ENCODE measurements around the gene GPC5. TPM values are rescaled to one million over a fixed set of nuclear protein-coding genes. Genes with fewer than 3 reads are reported as not detected.

GPC5 gene
- total RNA-seq, 2 experiments from 2014 or later: 2.4 TPM; not detected in 1

- Histone ChIP-seq H3K9me2 (ENCODE audit: insufficient read depth, low read length) (no peaks in the 10 kb centered on the region), H3K79me2 (ENCODE audit: insufficient read depth, low read depth, low read length) (no peaks in the 10 kb centered on the region), H3K36me3 (ENCODE audit: insufficient read depth, low read length) (no peaks in the 10 kb centered on the region), H3K27ac (ENCODE audit: low read depth, low read length, poor library complexity, severe bottlenecking) (no peak overlapping the region), H3K4me2 (ENCODE audit: low read length) (no peak overlapping the region), H3K9me3 (ENCODE audit: low read length) (no peaks in the 10 kb centered on the region), H2AFZ (ENCODE audit: low read length) (no peak overlapping the region), H3K4me3 (ENCODE audit: low read depth, low read length, poor library complexity, severe bottlenecking) (no peak overlapping the region), H4K20me1 (ENCODE audit: insufficient read depth, low read length) (no peaks in the 10 kb centered on the region), H3K4me1 (ENCODE audit: insufficient read depth, low read length, poor library complexity, severe bottlenecking) (no peaks in the 10 kb centered on the region)
- TF ChIP-seq, protein P1, sequence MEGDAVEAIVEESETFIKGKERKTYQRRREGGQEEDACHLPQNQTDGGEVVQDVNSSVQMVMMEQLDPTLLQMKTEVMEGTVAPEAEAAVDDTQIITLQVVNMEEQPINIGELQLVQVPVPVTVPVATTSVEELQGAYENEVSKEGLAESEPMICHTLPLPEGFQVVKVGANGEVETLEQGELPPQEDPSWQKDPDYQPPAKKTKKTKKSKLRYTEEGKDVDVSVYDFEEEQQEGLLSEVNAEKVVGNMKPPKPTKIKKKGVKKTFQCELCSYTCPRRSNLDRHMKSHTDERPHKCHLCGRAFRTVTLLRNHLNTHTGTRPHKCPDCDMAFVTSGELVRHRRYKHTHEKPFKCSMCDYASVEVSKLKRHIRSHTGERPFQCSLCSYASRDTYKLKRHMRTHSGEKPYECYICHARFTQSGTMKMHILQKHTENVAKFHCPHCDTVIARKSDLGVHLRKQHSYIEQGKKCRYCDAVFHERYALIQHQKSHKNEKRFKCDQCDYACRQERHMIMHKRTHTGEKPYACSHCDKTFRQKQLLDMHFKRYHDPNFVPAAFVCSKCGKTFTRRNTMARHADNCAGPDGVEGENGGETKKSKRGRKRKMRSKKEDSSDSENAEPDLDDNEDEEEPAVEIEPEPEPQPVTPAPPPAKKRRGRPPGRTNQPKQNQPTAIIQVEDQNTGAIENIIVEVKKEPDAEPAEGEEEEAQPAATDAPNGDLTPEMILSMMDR (conservative IDR thresholded peaks at IDR 0.05; ENCODE audit: low read length): no peak
- no peak for TF ChIP-seq EZH2phosphoT487 (IDR thresholded peaks at IDR 0.05; ENCODE audit: borderline replicate concordance, low read depth, low read length)
- no TSS peak for BruUV-seq (replicated peaks)
- intact Hi-C loops (cut with micrococcal nuclease; ENCODE audit: unreplicated experiment): no loop called here
- ChIA-PET POLR2A (interaction anchor here (0.7 to 1.5 kb wide), 4 partner anchors 9 to 35 kb away, joined by 3 to 5 read pairs (median 4); no protein-coding TSS in a partner anchor), CTCF (ENCODE audit: unreplicated experiment) (interaction anchor here (0.5 kb wide), 1 partner anchor 364 kb away, joined by 3 read pairs; no protein-coding TSS in a partner anchor)
- DNase-seq (ENCODE audit: low spot score): no peak
These were observed 360.3 kb downstream of the GPC5 start for GRCh38 chr13:91758724-91759123.

GRCh38 chr13:91762957-91763356, 364.5 kb downstream of the GPC5 start:
- TF ChIP-seq, protein P1 (conservative IDR thresholded peaks at IDR 0.05; ENCODE audit: low read length): no peak
- TF ChIP-seq EZH2phosphoT487 (IDR thresholded peaks at IDR 0.05; ENCODE audit: borderline replicate concordance, low read depth, low read length): no peak
- no peaks in the 10 kb centered on the region for H3K9me3 ChIP-seq (ENCODE audit: low read length)
- BruUV-seq (replicated peaks): no TSS peak
- intact Hi-C loops (cut with micrococcal nuclease; ENCODE audit: unreplicated experiment): no loop called here
- H3K4me1 ChIP-seq (ENCODE audit: insufficient read depth, low read length, poor library complexity, severe bottlenecking): no peaks in the 10 kb centered on the region
- no peak overlapping the region for H2AFZ ChIP-seq (ENCODE audit: low read length)
- H3K27ac ChIP-seq (ENCODE audit: low read depth, low read length, poor library complexity, severe bottlenecking): no peak overlapping the region
- POLR2A ChIA-PET: interaction anchor here (0.6 to 1.5 kb wide), 3 partner anchors 16 to 136 kb away, joined by 3 to 9 read pairs (median 5); no protein-coding TSS in a partner anchor
- CTCF ChIA-PET (ENCODE audit: unreplicated experiment): no interaction called here
- H3K4me3 ChIP-seq (ENCODE audit: low read depth, low read length, poor library complexity, severe bottlenecking): no peak overlapping the region
- DNase-seq (ENCODE audit: low spot score): no peak
- no peaks in the 10 kb centered on the region for H3K79me2 ChIP-seq (ENCODE audit: insufficient read depth, low read depth, low read length)
- no peaks in the 10 kb centered on the region for H4K20me1 ChIP-seq (ENCODE audit: insufficient read depth, low read length)
- H3K9me2 ChIP-seq (ENCODE audit: insufficient read depth, low read length): no peaks in the 10 kb centered on the region
- H3K36me3 ChIP-seq (ENCODE audit: insufficient read depth, low read length): no peaks in the 10 kb centered on the region
- H3K4me2 ChIP-seq (ENCODE audit: low read length): no peak overlapping the region

- CTCF ChIA-PET (ENCODE audit: unreplicated experiment): interaction anchor here (0.6 kb wide), 1 partner anchor 133 kb away, joined by 3 read pairs; no protein-coding TSS in a partner anchor
- TF ChIP-seq, protein P1 (conservative IDR thresholded peaks at IDR 0.05; ENCODE audit: low read length): no peak
- TF ChIP-seq EZH2phosphoT487 (IDR thresholded peaks at IDR 0.05; ENCODE audit: borderline replicate concordance, low read depth, low read length): no peak
- Histone ChIP-seq H2AFZ (ENCODE audit: low read length) (no peak overlapping the region), H3K9me2 (ENCODE audit: insufficient read depth, low read length) (no peaks in the 10 kb centered on the region), H3K79me2 (ENCODE audit: insufficient read depth, low read depth, low read length) (no peaks in the 10 kb centered on the region), H3K4me3 (ENCODE audit: low read depth, low read length, poor library complexity, severe bottlenecking) (no peak overlapping the region), H3K4me2 (ENCODE audit: low read length) (no peak overlapping the region), H3K4me1 (ENCODE audit: insufficient read depth, low read length, poor library complexity, severe bottlenecking) (no peaks in the 10 kb centered on the region), H3K36me3 (ENCODE audit: insufficient read depth, low read length) (no peaks in the 10 kb centered on the region), H3K9me3 (ENCODE audit: low read length) (no peaks in the 10 kb centered on the region), H3K27ac (ENCODE audit: low read depth, low read length, poor library complexity, severe bottlenecking) (no peak overlapping the region), H4K20me1 (ENCODE audit: insufficient read depth, low read length) (no peaks in the 10 kb centered on the region)
- POLR2A ChIA-PET: interaction anchor here (0.6 kb wide), 1 partner anchor 90 kb away, joined by 3 read pairs; no protein-coding TSS in a partner anchor
- BruUV-seq (replicated peaks): no TSS peak
- intact Hi-C loops (cut with micrococcal nuclease; ENCODE audit: unreplicated experiment): no loop called here
- DNase-seq (ENCODE audit: low spot score): no peak
These were observed 366.1 kb downstream of the GPC5 start for GRCh38 chr13:91764527-91764926.

All from OCI-LY7 (cell line).